ENCODE results near the gene SALL2.

SALL2 gene

GRCh38 chr14:21476523-21476924, 49.6 kb downstream of the SALL2 start:
- DNase-seq: peak in 1 of 2 experiments; percentile 46

DNA sequence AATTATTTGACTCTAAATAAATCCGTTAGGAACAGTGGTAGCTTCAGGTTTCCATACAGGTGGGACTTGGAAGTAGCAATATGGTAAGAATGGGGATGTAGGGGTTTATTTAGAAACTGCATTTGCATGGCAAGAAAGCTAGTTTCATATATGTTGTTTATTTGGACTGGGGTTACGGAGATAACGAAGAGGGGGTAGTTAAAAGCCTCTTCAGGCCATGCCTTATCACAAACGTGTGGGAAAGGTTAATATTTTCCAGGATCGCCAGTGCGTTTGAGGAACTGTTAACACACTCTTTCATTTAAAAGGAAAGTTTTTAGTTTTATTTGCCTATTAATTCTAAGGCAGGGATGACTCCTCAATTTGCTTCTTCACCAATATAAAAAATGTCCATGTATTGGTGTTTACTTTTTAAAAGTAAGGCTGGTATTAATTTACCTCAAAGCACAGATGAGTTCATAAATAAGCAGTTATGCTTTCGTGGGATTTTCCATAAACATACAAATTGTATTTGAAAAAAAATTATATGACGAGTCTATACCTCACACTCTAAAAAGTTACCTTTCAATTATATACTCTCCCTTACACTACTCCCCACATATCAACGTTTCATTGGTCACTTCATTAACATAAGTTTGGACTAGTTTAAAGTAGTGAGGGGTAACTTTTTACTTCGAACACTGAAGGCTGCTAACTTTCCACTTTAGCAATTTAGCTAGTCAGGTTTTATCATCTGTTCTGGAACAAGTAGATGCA, 50.2 kb downstream of the SALL2 start:
- no peak for DNase-seq
